GM18873 (cell line): ENCODE data around the gene VPS39.

Experiments used
- ATAC-seq: cut with Tn5 transposase; IDR thresholded peaks from one replicate; pipeline ENCODE4 v1.9.1; 2021; ENCODE audit warnings: mild to moderate bottlenecking, moderate library complexity, moderate number of reproducible peaks; ENCODE audit not compliant: unreplicated experiment, low FRiP score

Gene VPS39

GRCh38 chr15:42147431-42147735 lies 60.7 kb downstream of the VPS39 start:
- no peak for ATAC-seq

DNA sequence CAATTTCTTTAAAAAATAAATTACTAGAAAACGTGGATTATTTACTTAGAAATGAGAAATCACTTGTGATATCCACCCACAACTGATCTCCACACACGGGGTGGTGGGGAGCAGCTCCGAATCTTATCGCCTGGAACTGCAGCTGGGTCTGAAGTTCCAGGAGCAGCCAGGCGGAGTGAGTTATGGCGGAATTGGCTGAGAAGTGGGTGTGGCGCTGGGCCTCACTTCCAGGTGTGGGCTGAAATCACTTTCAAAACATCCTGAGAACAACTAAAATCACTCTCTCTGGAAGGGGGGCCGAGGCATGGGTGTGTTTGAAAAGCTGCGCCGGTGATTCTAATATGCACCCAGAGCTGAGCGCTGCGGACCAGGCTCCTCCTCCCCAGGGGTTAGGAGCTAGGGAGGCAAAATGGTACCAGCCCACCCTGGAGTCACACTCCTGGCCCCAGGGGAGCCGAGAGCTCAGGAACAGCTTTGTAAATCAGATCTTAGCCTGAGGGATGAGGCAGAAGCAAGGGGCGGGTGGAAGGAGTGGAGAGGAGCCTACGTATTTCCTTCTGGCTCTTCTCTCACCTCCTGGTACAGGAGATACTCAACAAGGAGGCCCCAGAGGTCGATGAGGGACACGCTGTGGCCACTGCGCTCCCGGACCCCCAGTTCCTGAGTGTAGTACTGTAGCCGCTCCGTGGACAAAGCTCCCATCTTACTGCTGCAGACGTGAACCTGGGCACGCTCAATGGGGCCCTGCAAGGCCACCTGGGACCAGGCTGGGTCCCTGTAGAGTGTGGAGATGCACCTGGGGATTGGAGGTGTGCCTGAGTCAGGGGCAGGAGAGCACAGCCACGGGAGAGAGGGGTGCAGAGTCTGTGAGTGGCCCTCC lies 61.3 kb downstream of the VPS39 start:
- ATAC-seq: no peak

GRCh38 chr15:42145546-42146455 lies 62.3 kb downstream of the VPS39 start:
- ATAC-seq: no peak

DNA sequence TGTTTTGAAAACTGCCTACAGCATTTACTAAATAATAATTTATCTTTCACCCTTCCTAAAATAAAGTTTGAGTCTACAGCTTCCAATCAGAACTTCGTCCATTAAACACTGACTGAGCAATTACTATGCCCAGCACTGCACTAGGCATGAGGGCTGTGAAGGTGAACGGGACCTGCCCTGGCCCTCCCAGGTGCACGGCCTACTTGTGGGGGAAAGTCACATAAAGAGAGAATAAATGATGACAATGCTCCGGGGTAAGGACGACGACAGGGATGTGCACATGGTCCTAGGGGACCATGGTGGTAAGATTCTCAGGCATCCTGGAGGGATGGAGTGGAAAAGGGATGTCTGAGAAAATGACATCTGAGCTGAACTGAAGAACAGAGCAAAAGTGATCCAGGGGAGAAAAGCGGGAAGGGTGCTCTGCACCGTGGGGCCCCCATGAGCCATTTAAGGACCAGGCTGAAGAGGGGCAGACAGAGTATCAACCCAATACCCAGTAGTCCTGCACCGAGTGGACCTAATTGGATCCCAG lies 63.2 kb downstream of the VPS39 start:
- no peak for ATAC-seq

DNA sequence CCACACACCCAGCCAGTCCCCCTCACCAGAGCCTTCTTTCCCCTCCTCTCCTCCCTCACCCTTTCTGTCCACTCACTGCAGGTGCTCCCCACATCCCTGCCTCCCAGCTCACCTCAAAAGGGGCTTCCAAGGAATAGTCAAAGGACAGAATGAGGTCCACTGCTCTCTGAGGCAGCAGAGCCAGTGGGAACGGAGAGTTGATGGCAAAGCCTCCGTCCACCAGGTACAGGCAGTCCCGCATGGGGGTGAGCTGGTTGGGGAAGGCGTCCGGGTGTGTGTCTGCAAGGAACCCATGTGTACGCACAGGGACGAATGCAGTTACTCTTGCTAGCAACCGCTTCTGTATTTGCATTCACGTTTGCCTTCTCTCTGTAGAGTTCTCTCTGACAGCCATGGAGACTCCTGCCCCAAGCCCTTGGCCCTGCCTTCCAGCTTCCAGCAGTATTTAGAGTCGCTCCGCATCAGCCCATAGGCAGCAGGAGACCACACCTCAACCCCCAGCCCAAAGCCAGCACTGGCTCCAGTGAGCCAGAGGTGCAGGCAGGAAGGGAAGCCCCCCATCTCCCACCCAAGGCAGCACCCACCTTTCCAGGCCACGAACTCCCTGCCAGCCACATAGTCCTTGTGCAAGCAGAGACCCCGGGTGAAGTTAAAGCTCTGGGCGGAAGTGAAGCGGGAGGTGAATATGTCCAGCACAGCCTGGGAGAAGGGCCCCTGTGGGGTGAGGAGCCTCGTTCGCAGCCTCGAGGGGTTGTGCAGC lies 64.1 kb downstream of the VPS39 start:
- ATAC-seq: no peak

DNA sequence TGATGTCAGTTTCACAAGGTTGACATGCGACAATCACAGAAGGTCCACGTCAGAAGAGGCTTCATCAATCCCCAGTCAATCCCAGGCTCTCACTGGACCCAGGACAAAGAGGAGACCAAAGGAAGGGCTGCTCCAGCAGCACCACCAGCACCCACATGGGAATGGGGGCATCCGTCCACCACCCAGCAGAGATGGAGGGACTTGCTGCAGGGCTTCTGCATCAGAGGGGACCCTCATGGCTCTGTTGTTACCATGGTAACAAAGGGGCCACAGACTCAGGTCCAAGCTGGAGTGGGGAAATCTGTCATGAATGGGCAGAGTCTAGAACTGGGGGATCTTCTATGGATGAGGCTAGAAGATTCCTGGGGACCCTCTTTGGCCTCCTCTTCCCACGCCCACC lies 64.7 kb downstream of the VPS39 start:
- no peak for ATAC-seq

DNA sequence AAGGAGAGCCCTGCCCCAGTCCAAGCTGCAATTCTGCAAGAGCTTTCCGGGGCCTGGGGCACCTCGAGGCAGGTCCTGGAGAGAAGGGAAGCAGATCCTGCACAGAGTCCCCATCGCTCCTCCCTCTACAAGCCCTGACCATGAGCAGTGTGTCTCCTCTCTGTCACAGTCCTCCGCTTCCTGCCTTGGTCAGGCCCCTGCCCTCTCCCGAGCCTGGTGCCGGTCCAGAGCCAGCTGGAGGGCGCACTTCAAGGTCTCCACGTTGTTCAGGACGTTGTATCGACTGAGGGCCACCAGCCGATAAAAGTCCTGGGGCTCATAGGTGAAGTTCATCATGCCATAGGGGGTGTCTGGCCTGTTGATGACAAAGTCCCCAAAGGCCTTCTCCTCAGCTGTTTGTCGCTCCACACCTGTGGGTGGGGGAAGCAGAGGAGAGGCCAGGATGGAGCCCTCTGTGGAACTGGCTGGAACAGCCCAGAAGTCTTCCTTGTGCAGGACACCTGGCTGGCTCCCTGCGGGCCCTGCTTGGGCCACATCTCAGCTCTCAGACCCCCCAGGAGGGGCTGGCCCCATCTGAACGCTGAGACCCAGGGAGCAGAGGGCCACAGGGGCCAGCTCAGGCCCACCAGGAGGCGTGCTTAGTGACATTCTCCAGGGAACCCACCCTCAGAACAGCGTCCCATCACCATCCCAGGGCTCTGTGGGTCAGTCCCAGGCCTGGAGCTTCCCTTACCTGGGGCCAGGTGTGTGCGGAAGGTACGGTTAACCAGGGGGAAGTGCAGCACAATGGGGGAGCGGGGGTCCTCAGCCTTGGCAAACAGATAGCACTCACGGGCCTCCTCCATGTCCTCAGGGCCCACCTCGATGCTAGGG lies 66.1 kb downstream of the VPS39 start:
- no peak for ATAC-seq

DNA sequence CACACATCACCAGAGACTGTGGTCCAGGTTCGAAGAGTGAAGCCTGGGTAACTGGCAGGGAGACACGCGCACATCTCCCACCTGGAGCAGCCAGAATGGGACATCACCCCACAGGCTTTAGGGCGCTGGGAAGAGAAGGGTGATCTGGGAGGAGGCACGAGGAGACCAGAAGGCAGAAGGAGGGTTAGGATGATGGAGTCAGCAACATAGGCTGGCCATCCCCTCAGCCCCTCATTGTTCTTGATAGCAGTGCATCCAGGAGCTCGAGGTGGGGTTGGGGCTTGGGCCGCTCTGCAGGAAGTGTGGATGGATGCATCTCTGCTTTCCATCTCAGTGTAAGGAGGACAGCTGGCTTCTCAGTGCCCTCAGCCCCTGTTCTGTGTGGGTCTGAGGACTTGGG lies 66.9 kb downstream of the VPS39 start:
- ATAC-seq: no peak

- no peak for ATAC-seq
Observed at GRCh38 chr15:42140383-42141070, 67.6 kb downstream of the VPS39 start.

DNA sequence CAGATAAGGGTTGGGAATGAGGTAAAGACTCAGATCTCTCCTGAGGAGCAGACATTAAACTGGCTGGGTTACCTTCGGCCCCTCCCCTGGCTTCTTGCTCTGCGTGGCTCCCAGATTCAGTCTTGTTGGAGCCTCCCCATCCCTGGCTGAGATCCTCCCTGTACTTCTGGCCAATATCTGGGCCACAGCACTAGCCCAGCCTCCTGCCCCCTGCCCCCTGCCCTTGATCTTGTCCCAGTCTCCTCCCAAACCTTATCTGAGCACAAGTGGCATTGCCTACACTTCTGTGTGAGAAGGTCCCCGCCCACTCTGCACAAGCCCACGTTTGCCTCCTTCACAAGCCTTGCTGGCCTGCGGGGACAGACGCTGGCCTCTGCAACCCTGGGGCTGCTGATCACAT lies 68.5 kb downstream of the VPS39 start:
- ATAC-seq: no peak

DNA sequence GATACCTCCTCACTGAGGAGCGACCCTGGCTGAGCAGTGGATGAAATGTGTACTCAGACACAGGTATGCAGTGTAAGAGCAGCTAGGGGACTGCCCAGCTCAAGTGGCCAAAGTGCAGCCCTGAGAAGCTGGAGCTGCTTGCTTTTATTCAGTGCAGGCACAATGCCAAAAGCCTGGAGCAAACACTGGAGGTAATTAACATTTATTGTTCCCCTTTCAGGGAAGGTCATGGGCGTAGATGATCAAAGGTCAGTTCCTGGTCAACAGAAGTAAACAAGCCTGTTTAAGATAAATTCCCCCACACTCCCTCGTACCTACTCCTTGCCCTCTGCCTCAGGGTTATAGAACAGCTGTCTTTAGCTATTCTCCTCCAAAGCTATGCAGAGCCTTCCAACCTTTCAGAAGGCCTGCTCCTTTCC lies 69.1 kb downstream of the VPS39 start:
- ATAC-seq: no peak

GRCh38 chr15:42138411-42138810 lies 69.7 kb downstream of the VPS39 start:
- no peak for ATAC-seq

- no peak for ATAC-seq
Observed at GRCh38 chr15:42137461-42138261, 70.4 kb downstream of the VPS39 start.

DNA sequence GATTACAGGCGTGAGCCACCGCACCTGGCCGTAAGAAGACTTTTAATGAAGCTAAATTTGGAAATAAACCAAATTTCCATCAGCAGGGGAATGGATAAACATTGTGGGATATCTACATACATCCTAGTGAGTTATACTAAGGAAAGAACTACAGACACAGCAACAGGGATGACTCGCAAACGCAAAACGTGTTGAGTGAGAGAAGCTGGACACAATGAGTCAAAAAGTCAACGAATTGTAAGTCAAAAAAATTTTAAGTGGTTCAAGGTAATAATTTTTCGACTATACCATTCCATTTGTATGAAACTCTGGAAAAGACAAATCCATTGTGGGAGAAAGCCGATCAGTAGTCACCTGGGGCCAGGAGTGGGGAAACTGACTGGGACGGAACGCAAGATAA lies 71.6 kb downstream of the VPS39 start:
- no peak for ATAC-seq

DNA sequence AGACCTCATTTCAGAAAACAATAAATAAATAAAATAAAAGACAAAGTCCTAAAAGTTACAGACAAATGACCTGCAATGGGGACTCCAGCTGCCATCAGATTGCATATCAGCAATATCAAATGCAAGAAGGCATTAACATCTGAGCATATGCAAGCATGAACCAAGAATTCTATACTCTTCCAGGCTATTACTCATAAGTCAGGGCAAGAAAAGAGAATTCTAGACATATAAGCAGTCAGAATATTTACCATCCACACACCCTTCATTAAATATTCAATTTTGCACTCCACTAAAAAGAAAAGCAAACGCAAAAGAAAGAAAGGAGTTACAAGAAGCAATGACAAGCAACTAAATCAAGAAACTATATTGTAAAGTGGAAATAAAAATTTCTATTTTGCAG lies 72.8 kb downstream of the VPS39 start:
- no peak for ATAC-seq

DNA sequence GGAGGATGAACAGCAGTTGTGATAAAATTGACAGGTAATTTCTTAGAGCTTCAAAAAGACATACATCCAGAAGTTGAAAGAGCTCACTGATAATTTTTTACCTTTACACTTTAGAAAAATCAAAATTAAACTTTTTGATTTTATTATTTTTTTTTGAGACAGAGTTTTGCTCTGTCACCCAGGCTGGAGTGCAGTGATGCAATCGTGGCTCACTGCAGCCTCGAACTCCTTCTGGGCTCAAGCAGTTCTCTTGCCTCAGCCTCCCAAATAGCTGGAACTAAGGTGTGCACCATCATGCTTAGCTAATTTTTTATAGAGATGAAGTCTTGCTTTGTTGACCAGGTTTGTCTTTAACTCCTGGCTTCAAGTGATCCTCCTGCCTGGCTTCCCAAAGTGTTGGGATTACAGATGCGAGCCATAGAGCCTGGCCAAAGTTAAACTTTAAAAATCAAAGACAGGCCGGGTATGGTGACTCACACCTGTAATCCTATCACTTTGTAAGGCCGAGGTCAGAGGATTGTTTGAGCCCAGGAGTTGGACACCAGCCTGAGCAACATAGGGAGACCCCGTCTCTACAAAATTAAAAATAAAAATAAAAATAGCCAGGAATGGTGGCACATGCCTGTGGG lies 73.4 kb downstream of the VPS39 start:
- ATAC-seq: no peak

GRCh38 chr15:42133886-42134502 lies 74.1 kb downstream of the VPS39 start:
- ATAC-seq: no peak
